C4-2B (cell line): ENCODE data around the gene GHRL.

ENCODE experiments used
- CTCF ChIP-seq: fragments of 450-650 bp; conservative IDR thresholded peaks from 2 replicates; pipeline ENCODE4 v1.5.1; 2017; ENCODE audit warnings: mild to moderate bottlenecking
- ZFX ChIP-seq: fragments of 450-650 bp; IDR thresholded peaks from 2 replicates; pipeline ENCODE4 v1.6.1; 2017

GRCh38 chr3:10339376-10339955 is 46.7 kb upstream of the GHRL start:
- no peak for TF ChIP-seq CTCF
- no peak for TF ChIP-seq ZFX
